BE2C (cell line): ENCODE data around the gene FCHO2.

Source experiments
- DNase-seq: peaks from one replicate; pipeline ENCODE4 v3.0.0-alpha.2; 2020
- H3K27me3 ChIP-seq: fragments of 250-450 bp; sonication (Bioruptor Pico); 2 replicates; pipeline ENCODE4 v1.5.1; 2020; ENCODE audit warnings: mild to moderate bottlenecking
- H3K36me3 ChIP-seq: fragments of 250-450 bp; sonication (Bioruptor Pico); 2 replicates; pipeline ENCODE4 v1.5.1; 2020; ENCODE audit warnings: mild to moderate bottlenecking
- H3K4me1 ChIP-seq: fragments of 250-450 bp; sonication (Bioruptor Pico); 2 replicates; pipeline ENCODE4 v1.5.1; 2020
- H3K4me3 ChIP-seq: 2 replicates; pipeline ENCODE4 v1.5.1; 2011; ENCODE audit warnings: low read depth, low read length
- H3K9me3 ChIP-seq: fragments of 250-450 bp; sonication (Bioruptor Pico); 2 replicates; pipeline ENCODE4 v1.5.1; 2020
- TF ChIP-seq, protein P1 (sequence below): IDR thresholded peaks from 2 replicates; pipeline ENCODE4 v1.5.1; 2012; ENCODE audit warnings: mild to moderate bottlenecking, low read depth, low read length

FCHO2 gene

DNA sequence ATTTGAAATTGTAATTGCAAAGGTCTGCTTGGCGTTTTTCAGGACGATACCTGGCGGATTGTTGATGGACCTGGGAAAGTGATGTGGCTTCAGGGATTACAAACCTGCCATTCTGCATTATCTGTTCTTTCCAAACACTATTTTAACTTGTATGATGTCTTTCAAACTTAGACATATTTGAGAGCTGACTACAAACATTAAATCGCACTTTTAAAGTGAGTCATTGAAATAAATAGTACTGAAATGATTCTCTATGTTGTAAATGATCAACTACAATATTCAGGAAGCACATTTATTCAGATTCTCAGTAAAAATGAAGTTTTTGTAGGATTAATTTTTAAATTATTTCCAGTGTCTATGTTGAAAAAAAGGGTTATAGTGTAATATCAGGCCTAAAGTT, 132.2 kb downstream of the FCHO2 start:
- Histone ChIP-seq H3K27me3 (no peaks in the 10 kb centered on the region; the same call in 1 of the 2 replicates), H3K36me3 (no peaks in the 10 kb centered on the region), H3K9me3 (no peaks in the 10 kb centered on the region), H3K4me3 (no peak overlapping the region), H3K4me1 (no peaks in the 10 kb centered on the region)
- TF ChIP-seq, protein P1, sequence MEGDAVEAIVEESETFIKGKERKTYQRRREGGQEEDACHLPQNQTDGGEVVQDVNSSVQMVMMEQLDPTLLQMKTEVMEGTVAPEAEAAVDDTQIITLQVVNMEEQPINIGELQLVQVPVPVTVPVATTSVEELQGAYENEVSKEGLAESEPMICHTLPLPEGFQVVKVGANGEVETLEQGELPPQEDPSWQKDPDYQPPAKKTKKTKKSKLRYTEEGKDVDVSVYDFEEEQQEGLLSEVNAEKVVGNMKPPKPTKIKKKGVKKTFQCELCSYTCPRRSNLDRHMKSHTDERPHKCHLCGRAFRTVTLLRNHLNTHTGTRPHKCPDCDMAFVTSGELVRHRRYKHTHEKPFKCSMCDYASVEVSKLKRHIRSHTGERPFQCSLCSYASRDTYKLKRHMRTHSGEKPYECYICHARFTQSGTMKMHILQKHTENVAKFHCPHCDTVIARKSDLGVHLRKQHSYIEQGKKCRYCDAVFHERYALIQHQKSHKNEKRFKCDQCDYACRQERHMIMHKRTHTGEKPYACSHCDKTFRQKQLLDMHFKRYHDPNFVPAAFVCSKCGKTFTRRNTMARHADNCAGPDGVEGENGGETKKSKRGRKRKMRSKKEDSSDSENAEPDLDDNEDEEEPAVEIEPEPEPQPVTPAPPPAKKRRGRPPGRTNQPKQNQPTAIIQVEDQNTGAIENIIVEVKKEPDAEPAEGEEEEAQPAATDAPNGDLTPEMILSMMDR: no peak
- no peak for DNase-seq

DNA sequence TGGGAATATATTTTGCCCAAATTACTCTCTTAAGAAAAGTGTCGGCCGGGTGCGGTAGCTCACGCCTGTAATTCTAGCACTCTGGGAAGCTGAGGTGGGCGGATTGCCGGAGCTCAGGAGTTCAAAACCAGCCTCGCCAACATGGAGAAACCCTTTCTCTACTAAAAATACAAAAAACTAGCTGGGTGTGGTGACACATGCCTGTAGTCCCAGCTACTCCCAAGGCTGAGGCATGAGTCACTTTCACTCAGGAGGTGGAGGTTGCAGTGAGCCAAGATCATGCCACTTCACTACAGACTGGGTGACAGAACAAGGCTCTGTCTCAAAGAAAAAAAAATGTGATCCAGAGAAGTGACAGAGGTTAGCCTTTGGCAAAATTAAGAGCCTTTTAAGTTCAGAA, 138.1 kb downstream of the FCHO2 start:
- Histone ChIP-seq H3K4me1 (no peaks in the 10 kb centered on the region), H3K36me3 (no peaks in the 10 kb centered on the region), H3K9me3 (no peaks in the 10 kb centered on the region), H3K27me3 (peaks cover 3% of the 10 kb centered on the region; the same call in 1 of the 2 replicates), H3K4me3 (no peak overlapping the region)
- DNase-seq: no peak
- TF ChIP-seq, protein P1: no peak

DNA sequence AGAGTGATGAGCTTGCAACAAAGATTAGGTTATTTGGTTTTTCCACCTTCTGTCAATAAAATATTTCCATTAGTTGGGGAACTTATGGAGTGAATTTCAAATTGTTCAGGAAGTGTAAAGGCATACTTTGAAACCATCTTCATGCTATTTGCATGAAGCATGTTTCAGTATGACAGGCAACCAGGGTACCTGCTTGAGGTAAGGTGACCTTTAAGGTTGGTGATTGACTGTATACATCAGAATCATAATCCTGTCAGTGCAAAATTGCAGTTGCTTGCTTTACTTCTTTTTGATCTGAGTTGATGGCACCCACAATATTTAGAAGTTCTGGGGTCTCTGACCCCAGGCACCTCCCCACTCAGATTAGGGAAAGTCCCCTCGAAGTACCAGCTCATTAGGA, 138.6 kb downstream of the FCHO2 start:
- Histone ChIP-seq H3K4me1 (no peaks in the 10 kb centered on the region), H3K9me3 (no peaks in the 10 kb centered on the region), H3K36me3 (no peaks in the 10 kb centered on the region), H3K27me3 (peaks cover 3% of the 10 kb centered on the region; the same call in 1 of the 2 replicates), H3K4me3 (no peak overlapping the region)
- DNase-seq: no peak
- TF ChIP-seq, protein P1: no peak

DNA sequence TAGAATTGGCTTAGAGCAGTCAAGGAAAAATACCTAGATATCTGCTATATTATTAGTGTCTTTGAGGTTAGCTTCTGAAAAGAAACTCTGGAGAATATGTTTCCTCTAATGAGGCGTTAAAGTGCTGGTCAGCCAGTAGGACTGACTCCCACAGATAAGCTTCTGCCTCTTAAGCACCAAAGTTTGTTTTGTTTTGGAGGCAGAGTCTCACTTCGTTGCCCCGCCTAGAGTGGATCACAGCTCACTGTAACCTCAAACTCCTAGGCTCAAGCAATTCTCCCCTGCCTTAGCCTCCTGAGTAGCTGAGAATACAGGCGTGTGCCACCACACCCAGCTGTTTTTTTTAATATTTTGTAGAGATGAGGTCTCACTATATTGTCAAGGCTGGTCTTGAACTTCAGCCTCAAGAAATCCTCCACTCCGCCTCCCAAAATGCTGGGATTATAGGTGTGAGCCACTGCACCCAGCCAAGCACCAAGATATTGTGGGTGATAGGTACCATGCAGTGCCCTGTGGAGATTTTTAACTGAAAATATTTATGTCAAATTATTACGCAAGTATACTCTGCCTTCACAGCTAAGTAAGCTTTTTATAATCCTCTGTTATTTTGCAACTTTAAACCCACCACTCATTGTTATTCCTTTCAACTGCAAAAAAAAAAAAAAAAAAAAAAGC, 139.9 kb downstream of the FCHO2 start:
- peaks cover 3% of the 10 kb centered on the region; the same call in 1 of the 2 replicates for H3K27me3 ChIP-seq
- no peak overlapping the region for H3K4me3 ChIP-seq
- no peaks in the 10 kb centered on the region for H3K4me1 ChIP-seq
- no peaks in the 10 kb centered on the region for H3K36me3 ChIP-seq
- TF ChIP-seq, protein P1: no peak
- no peak for DNase-seq
- no peaks in the 10 kb centered on the region for H3K9me3 ChIP-seq

DNA sequence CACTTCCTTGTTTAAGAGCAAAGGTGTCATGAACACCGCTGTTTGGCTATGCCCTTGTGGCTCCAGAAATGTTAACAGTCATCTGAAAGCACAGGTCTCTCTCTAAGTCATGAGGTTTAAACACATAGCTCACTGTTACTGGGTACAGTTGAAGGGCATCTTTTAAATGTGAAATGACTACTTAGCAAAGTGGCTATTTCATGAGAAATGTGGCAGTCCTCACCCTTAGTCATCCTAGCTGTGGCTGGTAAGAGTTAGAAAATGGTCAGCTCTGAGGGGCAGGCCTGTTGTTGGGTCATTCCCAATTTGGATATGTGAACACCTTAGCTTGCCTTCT, 140.4 kb downstream of the FCHO2 start:
- H3K4me1 ChIP-seq: no peaks in the 10 kb centered on the region
- no peaks in the 10 kb centered on the region for H3K36me3 ChIP-seq
- H3K9me3 ChIP-seq: no peaks in the 10 kb centered on the region
- DNase-seq: no peak
- H3K4me3 ChIP-seq: no peak overlapping the region
- peaks cover 3% of the 10 kb centered on the region; the same call in 1 of the 2 replicates for H3K27me3 ChIP-seq
- TF ChIP-seq, protein P1: no peak

DNA sequence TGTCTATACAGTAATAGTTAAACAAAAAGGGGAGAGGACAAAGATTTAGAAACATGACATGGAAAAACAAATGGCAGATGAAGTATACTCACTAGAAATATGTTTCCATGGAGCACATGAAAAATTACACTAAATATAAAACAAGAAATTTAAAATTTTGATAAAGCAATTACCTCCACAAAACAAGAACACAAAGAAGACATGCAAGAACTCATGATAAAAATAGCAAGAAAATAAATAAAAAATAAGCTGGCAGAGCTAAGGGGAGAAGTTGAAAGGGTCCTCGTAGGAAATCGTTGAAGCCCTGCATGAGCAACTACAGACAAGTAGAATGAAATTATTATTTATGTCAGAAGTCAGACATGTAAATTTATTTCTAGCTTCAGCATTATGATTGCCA, 141.9 kb downstream of the FCHO2 start:
- DNase-seq: no peak
- H3K9me3 ChIP-seq: no peaks in the 10 kb centered on the region
- no peak overlapping the region for H3K4me3 ChIP-seq
- H3K4me1 ChIP-seq: no peaks in the 10 kb centered on the region
- H3K27me3 ChIP-seq: peaks cover 7% of the 10 kb centered on the region
- TF ChIP-seq, protein P1: no peak
- no peaks in the 10 kb centered on the region for H3K36me3 ChIP-seq
